Spleen (tissue), 11 donors: ENCODE results near the gene DNER. TPM values are rescaled to one million over a fixed set of nuclear protein-coding genes. Genes with fewer than 3 reads are reported as not detected.

ENCODE experiments used
- DNase-seq: peaks from one replicate; pipeline ENCODE4 v3.0.0-alpha.2; 2020
- H3K27ac ChIP-seq, 8 donors: fragments of 200-600 bp; sonication (generic) in 7 of 8; 1 replicate in 4 of 8; 2 replicates in 4 of 8; pipeline versions ENCODE4 v1.5.0 to v1.8.0; 2016 to 2021; ENCODE audit warnings: inconsistent platforms in 4 of 8, mild to moderate bottlenecking in 4 of 8, moderate library complexity in 1 of 8
- H3K27me3 ChIP-seq, 7 donors: fragments of 200-600 bp; sonication (generic) in 6 of 7; replicated peaks in 1 of 7; 1 replicate in 4 of 7; 2 replicates in 3 of 7; pipeline versions ENCODE4 v1.5.0 to v1.8.0; 2016 to 2021; ENCODE audit warnings: inconsistent platforms in 3 of 7, mild to moderate bottlenecking in 1 of 7
- H3K36me3 ChIP-seq, 6 donors: fragments of 200-600 bp; sonication (generic) in 5 of 6; 1 replicate in 4 of 6; 2 replicates in 2 of 6; pipeline versions ENCODE4 v1.5.0 to v1.8.0; 2016 to 2021; ENCODE audit warnings: inconsistent platforms in 2 of 6
- H3K4me1 ChIP-seq, 6 donors: fragments of 200-600 bp; sonication (generic) in 5 of 6; 1 replicate in 3 of 6; 2 replicates in 3 of 6; pipeline versions ENCODE4 v1.5.0 to v1.8.0; 2016 to 2021; ENCODE audit warnings: inconsistent platforms in 3 of 6
- H3K4me3 ChIP-seq, 8 donors: fragments of 200-600 bp; sonication (generic) in 7 of 8; 1 replicate in 4 of 8; 2 replicates in 4 of 8; pipeline versions ENCODE4 v1.5.0 to v1.8.0; 2016 to 2021; ENCODE audit warnings: inconsistent platforms in 4 of 8, mild to moderate bottlenecking in 4 of 8, moderate library complexity in 2 of 8
- H3K9me3 ChIP-seq, 8 donors: fragments of 200-600 bp; sonication (generic) in 7 of 8; 1 replicate in 4 of 8; 2 replicates in 4 of 8; pipeline versions ENCODE4 v1.5.0 to v1.8.0; 2016 to 2021; ENCODE audit warnings: inconsistent platforms in 4 of 8
- CTCF ChIP-seq, 11 experiments: fragments of 200-600 bp in 7 of 11; fragments of 450-650 bp in 4 of 11; sonication (generic) in 4 of 11; IDR thresholded peaks in 8 of 11; conservative IDR thresholded peaks in 3 of 11; 1 replicate in 7 of 11; 2 replicates in 4 of 11; pipeline versions ENCODE4 v1.4.0 to v1.8.0; 2016 to 2021; ENCODE audit warnings: antibody characterized with exemption in 11 of 11, inconsistent platforms in 4 of 11, mild to moderate bottlenecking in 1 of 11
- POLR2A ChIP-seq, 3 donors: fragments of 450-650 bp; IDR thresholded peaks; one replicate each; pipeline ENCODE4 v1.5.1; 2017; ENCODE audit warnings: antibody characterized with exemption in 3 of 3, mild to moderate bottlenecking in 1 of 3
- POLR2AphosphoS5 ChIP-seq, 3 donors: sonication (generic); formaldehyde crosslinking; IDR thresholded peaks; one replicate each; pipeline ENCODE4 v1.5.1; 2017; ENCODE audit warnings: antibody characterized with exemption in 3 of 3
- WGBS, 5 donors: extraction: QIAGEN DNeasy Blood & Tissue Kit in 3 of 5; methylation state at CpG; one replicate each; pipeline versions ENCODE4 v1.1.5 to v1.1.7; 2013 to 2018; 5-methylcytosine and 5-hydroxymethylcytosine counted together
- intact Hi-C: fragments of 100-400 bp; cut with DNase I; formaldehyde crosslinking; loops from one replicate; pipeline ENCODE4 v1.15.0; 2023; ENCODE audit warnings: low total_unique reads
- polyA plus RNA-seq, 3 donors: library from polyadenylated mRNA; stranded (reverse); fragments of 200-250 nt; gene quantifications; one replicate each; pipeline ENCODE4 v1.2.1, GENCODE V29; 2013
- total RNA-seq, 7 donors: library from RNA; depleted of rRNA in 3 of 7; stranded (reverse); fragments of >200 nt in 3 of 7; fragmentation: NEBNext Ultra II Directional in 4 of 7; extraction: Animal tissue kit (Norgen Biotek cat#: 25700) in 4 of 7; gene quantifications; one replicate each; pipeline versions ENCODE4 v1.1.0 to v1.2.1, GENCODE V29; 2016 to 2021
- donor health status: healthy with polysubstance abuse.
- donor health status: DM: no; HTN: no; CAD: no; lungs with moderate emphysema.
- donor health status: DM: no; HTN: no; CAD: no.
- donor health status: Bipolar disorder and iron deficiency.
- donor health status: healthy.
- donor health status: DM: no; HTN: no; CAD: no.
- donor health status: DM: yes; HTN: yes; CAD: no.

Gene DNER
- total and polyA plus RNA-seq, 10 donors, result 0.03 to 0.58 (median 0.26) TPM; not detected in 3

GRCh38 chr2:229447227-229447626 is 267.1 kb downstream of the DNER start:
- Histone ChIP-seq H3K27me3 (no peaks in the 10 kb centered on the region), H3K4me3 (no peak overlapping the region), H3K36me3 (no peaks in the 10 kb centered on the region), H3K4me1 (no peaks in the 10 kb centered on the region), H3K27ac (no peak overlapping the region), H3K9me3 (no peaks in the 10 kb centered on the region)
- no peak for DNase-seq
- TF ChIP-seq CTCF (IDR thresholded peaks at IDR 0.05 in 8 of 11, conservative IDR thresholded peaks at IDR 0.05 in 3 of 11) (no peak), POLR2AphosphoS5 (IDR thresholded peaks at IDR 0.05) (no peak), POLR2A (IDR thresholded peaks at IDR 0.05) (no peak)
- intact Hi-C loops, result no loop called here
- WGBS, 5 donors, result 87 to 95% (median 91%) methylated on average over 12 of the region's 12 CpGs

DNA sequence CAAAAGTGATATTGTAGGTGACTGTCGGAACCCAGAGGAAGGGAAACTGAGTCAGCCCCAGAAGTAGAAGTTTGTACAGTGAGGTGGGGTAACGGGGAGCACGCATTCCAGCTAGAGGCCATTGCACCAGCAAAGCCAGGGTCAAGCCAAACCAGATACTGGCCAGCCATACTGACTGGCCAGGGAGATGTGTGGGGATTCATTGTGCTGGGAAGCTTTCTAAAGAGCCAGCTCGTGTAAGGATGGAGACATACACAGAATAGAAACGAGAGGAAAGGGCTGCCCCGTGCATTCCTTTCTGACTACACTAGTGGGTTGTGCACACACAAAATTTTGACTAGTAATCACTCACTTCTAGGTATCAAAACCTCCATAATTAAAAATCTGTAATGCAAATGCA is 268.0 kb downstream of the DNER start:
- intact Hi-C loops, result no loop called here
- Histone ChIP-seq H3K4me1 (no peaks in the 10 kb centered on the region), H3K27ac (no peak overlapping the region), H3K27me3 (no peaks in the 10 kb centered on the region), H3K4me3 (no peak overlapping the region), H3K9me3 (no peaks in the 10 kb centered on the region), H3K36me3 (no peaks in the 10 kb centered on the region)
- TF ChIP-seq POLR2AphosphoS5 (IDR thresholded peaks at IDR 0.05) (no peak), CTCF (IDR thresholded peaks at IDR 0.05 in 8 of 11, conservative IDR thresholded peaks at IDR 0.05 in 3 of 11) (no peak), POLR2A (IDR thresholded peaks at IDR 0.05) (no peak)
- 72 to 85% (median 83%) methylated on average over 6 of the region's 6 CpGs for WGBS, 5 donors
- DNase-seq, result no peak

DNA sequence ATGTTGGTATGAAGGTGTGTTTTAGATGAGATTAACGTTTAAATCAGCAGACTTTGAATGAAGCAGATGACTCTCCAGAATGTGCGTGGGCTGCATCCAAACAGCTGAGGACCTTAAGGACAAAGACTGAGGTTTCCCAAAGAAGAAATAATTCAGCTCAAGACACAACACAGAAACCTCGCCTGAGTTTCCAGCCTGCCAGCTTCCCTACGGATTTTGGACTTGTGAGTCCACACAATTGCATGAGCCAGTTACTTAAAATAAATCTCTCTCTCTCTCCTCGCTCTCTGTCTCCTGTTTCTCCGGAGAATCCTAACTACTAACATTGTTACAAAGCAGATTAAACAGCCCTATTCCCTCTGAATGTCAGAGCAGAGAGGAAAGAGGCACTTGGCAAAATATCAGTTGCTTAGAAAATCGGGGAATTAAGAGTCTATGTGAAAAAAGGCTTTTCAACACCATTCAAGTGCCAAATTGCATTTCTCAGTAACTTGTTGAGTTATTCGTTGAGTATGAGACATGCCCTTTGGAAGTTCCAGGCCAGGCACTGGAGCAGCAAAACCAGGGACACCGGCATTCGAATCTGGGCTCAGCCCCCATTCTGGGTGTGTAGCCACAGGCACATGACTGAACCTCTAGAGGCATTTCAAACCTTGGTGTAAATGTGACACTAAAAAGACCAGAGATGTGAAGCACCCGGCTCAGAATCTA is 268.7 kb downstream of the DNER start:
- no peak overlapping the region for H3K4me3 ChIP-seq
- intact Hi-C loops, result no loop called here
- no peaks in the 10 kb centered on the region for H3K36me3 ChIP-seq
- TF ChIP-seq POLR2AphosphoS5 (IDR thresholded peaks at IDR 0.05) (no peak), POLR2A (IDR thresholded peaks at IDR 0.05) (no peak), CTCF (IDR thresholded peaks at IDR 0.05 in 8 of 11, conservative IDR thresholded peaks at IDR 0.05 in 3 of 11) (no peak)
- no peak for DNase-seq
- no peak overlapping the region for H3K27ac ChIP-seq
- no peaks in the 10 kb centered on the region for H3K27me3 ChIP-seq
- WGBS, 5 donors, result 67 to 79% (median 75%) methylated on average over 11 of the region's 11 CpGs
- H3K9me3 ChIP-seq, result no peaks in the 10 kb centered on the region
- no peaks in the 10 kb centered on the region for H3K4me1 ChIP-seq

GRCh38 chr2:229445019-229445418 is 269.3 kb downstream of the DNER start:
- H3K27ac ChIP-seq, result no peak overlapping the region
- no peaks in the 10 kb centered on the region for H3K4me1 ChIP-seq
- H3K27me3 ChIP-seq, result no peaks in the 10 kb centered on the region
- TF ChIP-seq POLR2AphosphoS5 (IDR thresholded peaks at IDR 0.05) (no peak), CTCF (IDR thresholded peaks at IDR 0.05 in 8 of 11, conservative IDR thresholded peaks at IDR 0.05 in 3 of 11) (no peak), POLR2A (IDR thresholded peaks at IDR 0.05) (no peak)
- no peaks in the 10 kb centered on the region for H3K36me3 ChIP-seq
- WGBS, 5 donors, result 69 to 92% (median 83%) methylated on average over 6 to 7 of the region's 7 CpGs
- DNase-seq, result no peak
- intact Hi-C loops, result no loop called here
- no peak overlapping the region for H3K4me3 ChIP-seq
- H3K9me3 ChIP-seq, result no peaks in the 10 kb centered on the region
